Fibroblast of peridontal ligament (primary cell): Measurements from ENCODE around the gene COG6.

Experiments
- DNase-seq: peaks from one replicate; pipeline ENCODE4 v3.0.0-alpha.2; 2010; ENCODE audit errors: extremely low read depth

COG6 gene

DNA sequence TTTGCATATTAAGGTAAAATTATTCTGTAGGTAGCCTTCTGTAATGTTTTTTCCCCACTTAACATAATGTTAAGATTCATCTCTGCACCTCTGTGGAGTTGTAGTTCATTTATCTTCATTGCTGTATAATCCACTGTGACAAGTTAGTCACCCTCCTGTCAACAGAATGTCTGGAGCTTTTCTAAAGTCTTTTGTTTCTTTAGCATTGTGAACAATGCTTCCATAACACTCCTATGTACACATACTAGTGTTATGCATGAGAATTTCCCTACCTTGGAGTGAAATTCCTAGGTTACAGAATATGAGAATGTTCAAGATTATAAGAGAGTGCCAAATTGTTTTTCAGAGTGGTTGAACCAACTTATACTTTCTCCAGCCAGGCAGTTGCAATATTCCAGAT lies 113.5 kb downstream of the COG6 start:
- DNase-seq = no peak

- no peak for DNase-seq
Observed at GRCh38 chr13:39770221-39771090, 115.0 kb downstream of the COG6 start.

DNA sequence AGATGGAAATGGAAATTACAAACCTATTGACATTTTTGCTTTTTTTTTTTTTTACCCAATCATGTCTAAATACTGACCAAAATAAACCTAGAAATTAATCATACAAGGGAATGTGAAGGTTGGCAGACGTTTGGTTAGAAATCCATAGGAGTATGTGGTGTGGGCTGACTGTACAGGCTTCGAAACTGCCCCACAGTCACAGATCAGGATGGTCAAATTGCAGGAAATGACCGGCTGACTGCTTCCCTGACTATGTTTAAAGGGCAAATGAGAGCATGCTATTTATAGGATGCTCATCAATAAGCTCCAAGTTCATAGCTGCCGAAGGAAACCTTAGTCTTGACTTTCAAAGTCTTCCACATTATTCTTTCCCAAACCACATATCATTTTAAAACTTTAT lies 118.4 kb downstream of the COG6 start:
- peak; percentile 78 for DNase-seq

DNA sequence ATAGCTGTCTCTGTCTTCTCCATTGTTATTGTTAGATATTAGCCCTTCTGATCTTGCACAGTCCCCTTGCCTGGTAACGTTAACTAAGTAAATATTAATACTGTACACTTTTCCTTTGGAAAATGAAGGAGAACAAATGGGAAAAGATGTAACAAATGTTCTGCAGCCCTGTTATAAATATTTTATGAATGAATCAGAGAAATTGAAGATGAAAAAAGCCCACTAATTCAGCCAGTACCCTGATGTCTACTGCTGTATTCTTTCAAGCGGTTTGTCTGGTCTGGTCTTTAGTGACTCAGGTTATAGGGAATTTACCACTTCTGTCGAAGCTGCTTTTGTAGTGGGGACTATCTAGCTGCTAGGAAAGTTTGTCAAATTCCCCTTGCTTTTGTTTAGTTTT lies 121.0 kb downstream of the COG6 start:
- DNase-seq = peak; percentile 60

DNA sequence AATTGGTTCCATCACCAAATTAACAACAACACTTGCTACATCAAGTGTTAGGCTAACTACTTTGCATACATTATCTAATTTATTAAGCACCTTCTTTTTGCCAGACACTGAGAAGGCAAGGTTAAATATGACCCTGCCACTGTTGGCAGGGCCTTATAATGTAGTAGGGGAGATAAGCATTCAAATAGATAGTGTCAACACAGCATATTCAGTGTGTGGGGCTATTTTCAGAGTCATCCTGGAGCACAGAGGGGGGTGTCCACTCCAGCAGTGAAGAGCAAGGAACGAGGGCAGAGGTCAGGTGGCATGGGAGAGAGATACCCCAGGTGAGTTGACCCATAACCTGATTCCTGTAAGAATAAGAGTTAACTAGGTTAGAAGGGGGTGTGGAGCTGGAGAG lies 121.6 kb downstream of the COG6 start:
- DNase-seq = no peak

GRCh38 chr13:39777527-39778061 lies 122.1 kb downstream of the COG6 start:
- DNase-seq = peak; percentile 76

DNA sequence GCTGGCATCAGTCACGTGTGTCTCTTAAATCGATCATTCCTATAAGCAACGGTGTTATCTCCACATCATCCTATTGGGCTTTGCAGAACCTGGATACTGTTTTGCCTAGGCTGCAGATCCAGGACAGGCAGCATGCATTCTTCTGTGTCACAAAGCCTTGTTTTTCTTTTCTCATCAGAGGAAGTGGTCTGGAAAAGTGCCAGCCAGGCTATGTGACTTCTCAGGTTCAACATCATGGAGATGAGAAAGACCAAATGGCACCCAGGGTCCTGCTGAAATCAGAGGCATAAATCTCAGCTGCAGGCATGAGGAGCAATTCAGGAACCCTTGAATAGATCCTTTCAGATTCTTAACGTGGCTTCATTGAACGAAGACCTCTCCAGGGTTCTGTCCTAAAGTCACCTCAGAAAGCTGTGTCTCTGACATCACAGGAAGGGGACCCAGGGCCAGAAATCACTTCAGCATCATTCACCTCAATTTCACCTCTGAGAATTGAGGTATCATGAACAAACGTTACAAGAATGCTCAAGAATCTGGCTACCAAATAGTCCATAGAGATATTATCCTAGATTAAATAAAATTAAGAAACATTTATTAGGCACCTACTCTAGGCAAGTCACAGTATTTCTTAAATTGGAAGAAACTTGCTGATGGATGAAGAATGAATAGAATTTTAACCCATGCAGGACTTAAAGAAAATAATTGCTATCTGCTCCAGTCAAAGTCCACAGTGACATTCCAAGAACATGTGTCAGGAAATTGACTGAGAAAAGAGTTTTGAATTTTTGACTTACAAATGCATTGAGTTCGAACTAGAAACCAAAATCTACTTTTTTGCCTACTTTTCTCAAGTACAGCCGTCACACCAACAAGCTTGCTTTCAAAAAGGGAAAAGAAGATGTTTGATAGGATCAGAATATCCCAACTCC lies 124.1 kb downstream of the COG6 start:
- DNase-seq = peak; percentile 25

- no peak for DNase-seq
Observed at GRCh38 chr13:39780711-39781110, 125.2 kb downstream of the COG6 start.

GRCh38 chr13:39781381-39781780 lies 125.9 kb downstream of the COG6 start:
- no peak for DNase-seq

GRCh38 chr13:39783051-39783450 lies 127.6 kb downstream of the COG6 start:
- DNase-seq = no peak

DNA sequence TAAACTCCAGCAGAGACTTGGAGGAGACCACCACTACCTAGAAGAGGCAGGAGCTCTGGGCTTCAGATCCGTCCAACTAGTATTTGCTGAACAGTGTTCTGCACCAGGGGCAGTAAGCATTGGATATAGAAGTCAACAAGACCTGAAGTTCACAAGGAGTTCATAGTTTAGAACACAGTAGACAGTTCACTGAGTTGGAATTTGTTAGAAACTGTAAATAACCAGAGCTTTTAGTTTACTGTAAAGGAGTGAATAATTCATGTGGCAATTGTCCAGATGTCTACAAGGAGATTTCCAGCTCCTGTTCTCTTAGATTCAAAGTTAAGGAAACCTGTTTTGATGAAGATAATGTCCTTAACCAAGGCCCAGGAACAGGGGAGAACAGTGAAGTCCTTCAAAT lies 128.9 kb downstream of the COG6 start:
- DNase-seq = no peak

DNA sequence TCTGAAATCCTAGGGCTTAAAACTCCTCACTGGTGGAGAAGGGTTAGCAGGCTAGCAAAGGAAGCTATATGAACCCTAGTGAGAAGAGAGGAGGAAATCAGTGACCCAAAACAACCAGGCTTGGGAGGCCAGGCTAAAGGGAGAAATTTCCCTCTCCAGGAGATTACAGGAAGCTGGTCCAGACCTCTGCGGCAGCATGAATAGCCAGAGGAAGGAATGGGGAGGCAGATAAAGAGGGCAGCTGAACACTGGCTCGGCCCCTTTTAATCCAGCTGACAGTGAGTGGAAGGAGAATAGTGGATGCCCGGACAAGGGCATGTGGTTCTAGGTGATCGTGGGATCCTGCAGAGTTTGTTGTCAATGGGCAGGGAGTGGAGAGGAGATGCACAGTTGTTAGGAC lies 130.6 kb downstream of the COG6 start:
- no peak for DNase-seq

GRCh38 chr13:39787086-39787487 lies 131.6 kb downstream of the COG6 start:
- DNase-seq = no peak

DNA sequence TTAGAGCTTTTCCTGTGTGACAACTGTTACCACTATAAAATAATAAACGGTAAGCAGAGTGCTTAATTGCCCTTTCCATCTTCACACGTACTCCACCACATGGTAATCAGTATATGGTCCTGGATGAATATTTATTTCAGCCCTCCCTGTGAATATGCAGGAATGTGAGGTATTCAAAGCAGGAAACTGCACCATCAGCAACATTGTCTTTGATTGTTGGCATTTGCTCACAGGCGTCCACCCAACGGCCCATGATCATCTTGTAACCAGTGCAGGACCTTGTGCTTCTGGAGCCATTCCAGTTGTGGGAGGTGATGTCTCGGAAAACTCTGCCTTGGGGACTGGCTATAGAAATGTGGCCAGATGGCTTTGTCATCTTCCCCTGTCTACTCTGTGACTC lies 132.6 kb downstream of the COG6 start:
- no peak for DNase-seq

GRCh38 chr13:39789451-39789850 lies 134.0 kb downstream of the COG6 start:
- DNase-seq = no peak
